HG03159 (cell line): ENCODE data around the gene PCBD1.

Experiments
- ATAC-seq: cut with Tn5 transposase; IDR thresholded peaks from one replicate; pipeline ENCODE4 v1.9.1; 2021; ENCODE audit warnings: mild to moderate bottlenecking, moderate library complexity; ENCODE audit not compliant: unreplicated experiment

Gene PCBD1

GRCh38 chr10:70918851-70919530 is 30.6 kb upstream of the PCBD1 start:
- no peak for ATAC-seq

- ATAC-seq, result no peak
These were observed 29.3 kb upstream of the PCBD1 start for GRCh38 chr10:70917635-70918034.

- ATAC-seq, result no peak
These were observed 28.9 kb upstream of the PCBD1 start for GRCh38 chr10:70917226-70917625.

GRCh38 chr10:70916241-70916640 is 27.9 kb upstream of the PCBD1 start:
- ATAC-seq, result no peak

- ATAC-seq, result no peak
These were observed 27.4 kb upstream of the PCBD1 start for GRCh38 chr10:70915806-70916205.

- no peak for ATAC-seq
These were observed 26.8 kb upstream of the PCBD1 start for GRCh38 chr10:70915206-70915605.

- no peak for ATAC-seq
These were observed 26.0 kb upstream of the PCBD1 start for GRCh38 chr10:70914316-70914864.

GRCh38 chr10:70913893-70914240 is 25.5 kb upstream of the PCBD1 start:
- ATAC-seq, result no peak

GRCh38 chr10:70913191-70913892 is 25.0 kb upstream of the PCBD1 start:
- ATAC-seq, result no peak

- no peak for ATAC-seq
These were observed 24.2 kb upstream of the PCBD1 start for GRCh38 chr10:70912556-70912955.

- ATAC-seq, result no peak
These were observed 23.0 kb upstream of the PCBD1 start for GRCh38 chr10:70911386-70911785.

GRCh38 chr10:70910486-70911341 is 22.3 kb upstream of the PCBD1 start:
- no peak for ATAC-seq

GRCh38 chr10:70909326-70909935 is 21.1 kb upstream of the PCBD1 start:
- ATAC-seq, result no peak

- ATAC-seq, result no peak
These were observed 20.3 kb upstream of the PCBD1 start for GRCh38 chr10:70908406-70909296.

- no peak for ATAC-seq
These were observed 19.5 kb upstream of the PCBD1 start for GRCh38 chr10:70907637-70908405.

- no peak for ATAC-seq
These were observed 18.7 kb upstream of the PCBD1 start for GRCh38 chr10:70906953-70907636.

GRCh38 chr10:70906031-70906783 is 17.8 kb upstream of the PCBD1 start:
- ATAC-seq, result no peak
